Endothelial cell (in vitro differentiated cells): ENCODE data around the gene IGFBPL1. TPM values are rescaled to one million over a fixed set of nuclear protein-coding genes. Genes with fewer than 3 reads are reported as not detected.

ENCODE experiments used
- DNase-seq: peaks from one replicate; pipeline ENCODE4 v3.0.0; 2021; ENCODE audit warnings: low spot score
- H3K27ac Mint-ChIP-seq: one replicate; pipeline ENCODE4 v1.8.0; 2021; ENCODE audit warnings: mixed read lengths, inconsistent platforms; ENCODE audit not compliant: unreplicated experiment
- H3K27me3 Mint-ChIP-seq: one replicate; pipeline ENCODE4 v1.8.0; 2021; ENCODE audit warnings: mild to moderate bottlenecking, moderate library complexity, mixed read lengths, inconsistent platforms; ENCODE audit not compliant: unreplicated experiment
- H3K36me3 Mint-ChIP-seq: one replicate; pipeline ENCODE4 v1.8.0; 2021; ENCODE audit warnings: mild to moderate bottlenecking, low read depth, mixed read lengths, inconsistent platforms; ENCODE audit not compliant: unreplicated experiment
- H3K4me1 Mint-ChIP-seq: one replicate; pipeline ENCODE4 v1.8.0; 2021; ENCODE audit warnings: mild to moderate bottlenecking, mixed read lengths, inconsistent platforms; ENCODE audit not compliant: unreplicated experiment
- H3K4me3 Mint-ChIP-seq: one replicate; pipeline ENCODE4 v1.8.0; 2021; ENCODE audit warnings: mild to moderate bottlenecking, mixed read lengths, inconsistent platforms; ENCODE audit not compliant: unreplicated experiment
- H3K9me3 Mint-ChIP-seq: one replicate; pipeline ENCODE4 v1.8.0; 2021; ENCODE audit warnings: mixed read lengths, inconsistent platforms; ENCODE audit not compliant: unreplicated experiment
- CTCF ChIP-seq: fragments of 200-600 bp; sonication (generic); IDR thresholded peaks from one replicate; pipeline ENCODE4 v1.5.0; 2021; ENCODE audit warnings: antibody characterized with exemption; ENCODE audit not compliant: unreplicated experiment
- total RNA-seq: library from RNA; stranded (reverse); fragmentation: NEBNext Ultra II Directional; extraction: Animal tissue kit (Norgen Biotek cat#: 25700); gene quantifications from one replicate; pipeline ENCODE4 v1.2.1, GENCODE V29; 2021; ENCODE audit not compliant: unreplicated experiment

Gene IGFBPL1
- total RNA-seq, 1 donor from 2014 or later: 9.1 TPM

GRCh38 chr9:38373679-38374078 lies 50.6 kb downstream of the IGFBPL1 start:
- H3K4me1 Mint-ChIP-seq: no peaks in the 10 kb centered on the region
- H3K27ac Mint-ChIP-seq: no peak overlapping the region
- DNase-seq: no peak
- no peak for TF ChIP-seq CTCF
- peaks cover 6% of the 10 kb centered on the region for H3K27me3 Mint-ChIP-seq
- no peak overlapping the region for H3K4me3 Mint-ChIP-seq
- H3K9me3 Mint-ChIP-seq: no peaks in the 10 kb centered on the region
- H3K36me3 Mint-ChIP-seq: no peaks in the 10 kb centered on the region

- Mint-ChIP-seq H3K27ac (no peak overlapping the region), H3K9me3 (no peaks in the 10 kb centered on the region), H3K4me1 (no peaks in the 10 kb centered on the region), H3K27me3 (peaks cover 6% of the 10 kb centered on the region), H3K4me3 (no peak overlapping the region), H3K36me3 (no peaks in the 10 kb centered on the region)
- no peak for TF ChIP-seq CTCF
- DNase-seq: no peak
Measured at GRCh38 chr9:38372762-38373619, 51.3 kb downstream of the IGFBPL1 start.

- H3K4me3 Mint-ChIP-seq: no peak overlapping the region
- H3K27ac Mint-ChIP-seq: no peak overlapping the region
- DNase-seq: no peak
- TF ChIP-seq CTCF: no peak
- H3K9me3 Mint-ChIP-seq: no peaks in the 10 kb centered on the region
- peaks cover 6% of the 10 kb centered on the region for H3K27me3 Mint-ChIP-seq
- no peaks in the 10 kb centered on the region for H3K4me1 Mint-ChIP-seq
- no peaks in the 10 kb centered on the region for H3K36me3 Mint-ChIP-seq
Measured at GRCh38 chr9:38371495-38371894, 52.8 kb downstream of the IGFBPL1 start.

- Mint-ChIP-seq H3K27ac (no peak overlapping the region), H3K27me3 (peaks cover 4% of the 10 kb centered on the region), H3K36me3 (no peaks in the 10 kb centered on the region), H3K9me3 (no peaks in the 10 kb centered on the region), H3K4me1 (no peaks in the 10 kb centered on the region), H3K4me3 (no peak overlapping the region)
- DNase-seq: no peak
- no peak for TF ChIP-seq CTCF
Measured at GRCh38 chr9:38370176-38370575, 54.1 kb downstream of the IGFBPL1 start.

GRCh38 chr9:38368731-38369130 lies 55.5 kb downstream of the IGFBPL1 start:
- DNase-seq: no peak
- peaks cover 4% of the 10 kb centered on the region for H3K27me3 Mint-ChIP-seq
- H3K9me3 Mint-ChIP-seq: no peaks in the 10 kb centered on the region
- no peaks in the 10 kb centered on the region for H3K36me3 Mint-ChIP-seq
- TF ChIP-seq CTCF: no peak
- no peak overlapping the region for H3K4me3 Mint-ChIP-seq
- no peak overlapping the region for H3K27ac Mint-ChIP-seq
- H3K4me1 Mint-ChIP-seq: no peaks in the 10 kb centered on the region
